Left renal pelvis (tissue), 4 donors: Measurements from ENCODE around the gene ONECUT1. TPM values are rescaled to one million over a fixed set of nuclear protein-coding genes. Genes with fewer than 3 reads are reported as not detected.

Experiments
- DNase-seq, 4 donors: peaks; one replicate each; pipeline ENCODE4 v3.0.0-alpha.2; 2013; ENCODE audit warnings: low read depth in 4 of 4, low spot score in 3 of 4
- polyA plus RNA-seq, 4 donors: library from polyadenylated mRNA; unstranded; fragments of 120-200 nt; gene quantifications; one replicate each; pipeline ENCODE4 v1.2.1, GENCODE V29; 2013; ENCODE audit not compliant: insufficient read length in 4 of 4

The ONECUT1 gene
- polyA plus RNA-seq, 4 donors = 0.14 to 0.29 (median 0.20) TPM; not detected in 1

GRCh38 chr15:52797625-52798501 lies 7.7 kb upstream of the ONECUT1 start:
- DNase-seq = no peak

- no peak for DNase-seq
These were observed 6.8 kb upstream of the ONECUT1 start for GRCh38 chr15:52796753-52797520.

- DNase-seq = no peak
These were observed 6.0 kb upstream of the ONECUT1 start for GRCh38 chr15:52796228-52796521.

- no peak for DNase-seq
These were observed 5.5 kb upstream of the ONECUT1 start for GRCh38 chr15:52795464-52796227.

GRCh38 chr15:52794665-52795463 lies 4.7 kb upstream of the ONECUT1 start:
- DNase-seq = no peak

GRCh38 chr15:52791776-52792175 lies 1.6 kb upstream of the ONECUT1 start:
- DNase-seq = no peak

- DNase-seq = no peak
These were observed 1.0 kb upstream of the ONECUT1 start for GRCh38 chr15:52790941-52791751.

GRCh38 chr15:52789601-52790168 lies 451 bp downstream of the ONECUT1 start:
- DNase-seq = no peak

- DNase-seq = no peak
These were observed 1.0 kb downstream of the ONECUT1 start for GRCh38 chr15:52789008-52789600.

GRCh38 chr15:52788099-52788986 lies 1.8 kb downstream of the ONECUT1 start:
- DNase-seq = no peak

- DNase-seq = no peak
These were observed 2.5 kb downstream of the ONECUT1 start for GRCh38 chr15:52787549-52788098.

- no peak for DNase-seq
These were observed 3.0 kb downstream of the ONECUT1 start for GRCh38 chr15:52787123-52787503.

- DNase-seq = no peak
These were observed 3.6 kb downstream of the ONECUT1 start for GRCh38 chr15:52786436-52787122.

- no peak for DNase-seq
These were observed 4.3 kb downstream of the ONECUT1 start for GRCh38 chr15:52785672-52786406.

GRCh38 chr15:52784799-52785671 lies 5.1 kb downstream of the ONECUT1 start:
- DNase-seq = no peak
